Measurements from ENCODE around the gene MCCC2.

The MCCC2 gene

GRCh38 chr5:71588533-71588885, 1.4 kb downstream of the MCCC2 start:
- no peak for DNase-seq (ENCODE audit: low read depth in 2 of 2)
- TF ChIP-seq, protein P1, sequence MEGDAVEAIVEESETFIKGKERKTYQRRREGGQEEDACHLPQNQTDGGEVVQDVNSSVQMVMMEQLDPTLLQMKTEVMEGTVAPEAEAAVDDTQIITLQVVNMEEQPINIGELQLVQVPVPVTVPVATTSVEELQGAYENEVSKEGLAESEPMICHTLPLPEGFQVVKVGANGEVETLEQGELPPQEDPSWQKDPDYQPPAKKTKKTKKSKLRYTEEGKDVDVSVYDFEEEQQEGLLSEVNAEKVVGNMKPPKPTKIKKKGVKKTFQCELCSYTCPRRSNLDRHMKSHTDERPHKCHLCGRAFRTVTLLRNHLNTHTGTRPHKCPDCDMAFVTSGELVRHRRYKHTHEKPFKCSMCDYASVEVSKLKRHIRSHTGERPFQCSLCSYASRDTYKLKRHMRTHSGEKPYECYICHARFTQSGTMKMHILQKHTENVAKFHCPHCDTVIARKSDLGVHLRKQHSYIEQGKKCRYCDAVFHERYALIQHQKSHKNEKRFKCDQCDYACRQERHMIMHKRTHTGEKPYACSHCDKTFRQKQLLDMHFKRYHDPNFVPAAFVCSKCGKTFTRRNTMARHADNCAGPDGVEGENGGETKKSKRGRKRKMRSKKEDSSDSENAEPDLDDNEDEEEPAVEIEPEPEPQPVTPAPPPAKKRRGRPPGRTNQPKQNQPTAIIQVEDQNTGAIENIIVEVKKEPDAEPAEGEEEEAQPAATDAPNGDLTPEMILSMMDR (IDR thresholded peaks at IDR 0.05; ENCODE audit: low read depth, low read length) = no peak
- no peak overlapping the region for H3K4me3 ChIP-seq (replicated peaks in 1 of 2; ENCODE audit: low read depth in 2 of 2, low read length in 2 of 2)

- TF ChIP-seq, protein P1 (IDR thresholded peaks at IDR 0.05; ENCODE audit: low read depth, low read length) = no peak
- no peak for DNase-seq (ENCODE audit: low read depth in 2 of 2)
- H3K4me3 ChIP-seq (replicated peaks in 1 of 2; ENCODE audit: low read depth in 2 of 2, low read length in 2 of 2) = no peak overlapping the region
These were observed 2.8 kb downstream of the MCCC2 start for GRCh38 chr5:71589903-71590302.

GRCh38 chr5:71591100-71591499, 4.0 kb downstream of the MCCC2 start:
- TF ChIP-seq, protein P1 (IDR thresholded peaks at IDR 0.05; ENCODE audit: low read depth, low read length) = no peak

DNA sequence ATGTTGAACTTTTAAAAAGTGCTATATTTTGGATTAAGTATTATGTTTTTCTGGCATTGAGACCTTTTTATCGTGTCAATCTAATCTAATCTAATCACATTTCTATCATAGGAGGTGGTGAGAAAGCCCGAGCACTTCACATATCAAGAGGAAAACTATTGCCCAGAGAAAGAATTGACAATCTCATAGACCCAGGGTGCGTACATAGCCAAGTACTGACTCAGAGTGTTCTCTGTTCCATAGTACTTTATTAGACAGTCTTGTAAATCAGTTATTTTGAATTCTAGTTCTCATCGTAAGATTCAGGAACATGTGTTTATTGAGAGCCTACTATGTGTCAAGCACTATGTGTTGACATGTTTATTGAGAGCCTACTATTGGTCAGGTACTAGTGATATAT, 9.0 kb downstream of the MCCC2 start:
- DNase-seq (ENCODE audit: low read depth in 2 of 2) = no peak
- no peak overlapping the region for H3K4me3 ChIP-seq (replicated peaks in 1 of 2; ENCODE audit: low read depth in 2 of 2, low read length in 2 of 2)
- TF ChIP-seq, protein P1 (IDR thresholded peaks at IDR 0.05; ENCODE audit: low read depth, low read length) = no peak

More at GRCh38 chr5:71591100-71591499, 4.0 kb downstream of the MCCC2 start:
- no peak overlapping the region for H3K4me3 ChIP-seq (replicated peaks in 1 of 2; ENCODE audit: low read depth in 2 of 2, low read length in 2 of 2)
- DNase-seq (ENCODE audit: low read depth in 2 of 2) = no peak

- DNase-seq (ENCODE audit: low read depth in 2 of 2) = no peak
- H3K4me3 ChIP-seq (replicated peaks in 1 of 2; ENCODE audit: low read depth in 2 of 2, low read length in 2 of 2) = no peak overlapping the region
- TF ChIP-seq, protein P1 (IDR thresholded peaks at IDR 0.05; ENCODE audit: low read depth, low read length) = no peak
These were observed 9.9 kb downstream of the MCCC2 start for GRCh38 chr5:71597001-71597400.

DNA sequence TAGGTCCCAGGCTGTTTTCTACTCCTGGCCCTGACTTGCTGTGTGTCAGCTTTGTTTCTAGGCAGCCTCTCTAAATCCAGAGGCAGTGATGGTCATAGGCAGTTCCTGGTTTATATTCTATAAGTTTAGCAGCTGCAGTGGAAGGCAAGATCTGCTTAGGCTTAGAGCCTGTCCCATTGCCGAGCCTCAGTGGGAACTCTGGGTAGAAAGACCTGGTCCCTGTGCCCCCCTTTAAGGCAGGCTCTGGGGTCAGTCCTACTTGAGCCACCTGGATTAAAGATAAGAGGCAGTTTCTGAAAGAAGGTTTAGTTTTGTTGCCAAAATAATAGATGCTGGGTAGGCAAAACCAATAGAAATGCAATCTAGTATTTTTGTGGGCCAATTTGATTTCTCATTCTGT, 13.6 kb downstream of the MCCC2 start:
- peak in 1 of 2 donors; percentile 10 for DNase-seq (ENCODE audit: low read depth in 2 of 2)
- TF ChIP-seq, protein P1 (IDR thresholded peaks at IDR 0.05; ENCODE audit: low read depth, low read length) = no peak
- H3K4me3 ChIP-seq (replicated peaks in 1 of 2; ENCODE audit: low read depth in 2 of 2, low read length in 2 of 2) = no peak overlapping the region
